Measurements from ENCODE around the gene TEDC2. TPM values are rescaled to one million over a fixed set of nuclear protein-coding genes. Genes with fewer than 3 reads are reported as not detected.

Gene TEDC2
- total and polyA plus RNA-seq, 10 of the 15 experiments (the other 5 are each of a cell fraction or from before 2014, with no cell fraction given) = 0.23 to 47.9 (median 19.1) TPM

GRCh38 chr16:2447920-2448583 is 11.9 kb upstream of the TEDC2 start:
- FAIRE-seq = no peak
- in situ Hi-C loops (cut with MboI) = no loop called here
- WGBS (ENCODE audit: insufficient coverage, insufficient replicate concordance, low lambda C conversion rate, missing lambda C conversion rate) = 89% methylated on average over 11 of the region's 11 CpGs
- TF ChIP-seq, protein P1, sequence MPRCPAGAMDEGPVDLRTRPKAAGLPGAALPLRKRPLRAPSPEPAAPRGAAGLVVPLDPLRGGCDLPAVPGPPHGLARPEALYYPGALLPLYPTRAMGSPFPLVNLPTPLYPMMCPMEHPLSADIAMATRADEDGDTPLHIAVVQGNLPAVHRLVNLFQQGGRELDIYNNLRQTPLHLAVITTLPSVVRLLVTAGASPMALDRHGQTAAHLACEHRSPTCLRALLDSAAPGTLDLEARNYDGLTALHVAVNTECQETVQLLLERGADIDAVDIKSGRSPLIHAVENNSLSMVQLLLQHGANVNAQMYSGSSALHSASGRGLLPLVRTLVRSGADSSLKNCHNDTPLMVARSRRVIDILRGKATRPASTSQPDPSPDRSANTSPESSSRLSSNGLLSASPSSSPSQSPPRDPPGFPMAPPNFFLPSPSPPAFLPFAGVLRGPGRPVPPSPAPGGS (IDR thresholded peaks at IDR 0.05; ENCODE audit: borderline replicate concordance, insufficient read depth, low read depth, low read length, poor library complexity, severe bottlenecking) = no peak
- TF ChIP-seq IKZF1 (conservative IDR thresholded peaks at IDR 0.05) (no peak), PAX8 (IDR thresholded peaks at IDR 0.05) (no peak), CBFB (IDR thresholded peaks at IDR 0.05; ENCODE audit: low read depth) (no peak), KAT2A (conservative IDR thresholded peaks at IDR 0.05; ENCODE audit: control insufficient read depth, low read depth, low read length) (no peak), STAT1 (conservative IDR thresholded peaks at IDR 0.05) (no peak), SMC3 (IDR thresholded peaks at IDR 0.05; ENCODE audit: borderline replicate concordance, low read length) (no peak), CEBPB (IDR thresholded peaks at IDR 0.05; ENCODE audit: borderline replicate concordance in 1 of 2, low read depth in 2 of 2, low read length in 2 of 2) (no peak), MXI1 (IDR thresholded peaks at IDR 0.05; ENCODE audit: low read depth, low read length) (no peak)
- TF ChIP-seq, protein P2, sequence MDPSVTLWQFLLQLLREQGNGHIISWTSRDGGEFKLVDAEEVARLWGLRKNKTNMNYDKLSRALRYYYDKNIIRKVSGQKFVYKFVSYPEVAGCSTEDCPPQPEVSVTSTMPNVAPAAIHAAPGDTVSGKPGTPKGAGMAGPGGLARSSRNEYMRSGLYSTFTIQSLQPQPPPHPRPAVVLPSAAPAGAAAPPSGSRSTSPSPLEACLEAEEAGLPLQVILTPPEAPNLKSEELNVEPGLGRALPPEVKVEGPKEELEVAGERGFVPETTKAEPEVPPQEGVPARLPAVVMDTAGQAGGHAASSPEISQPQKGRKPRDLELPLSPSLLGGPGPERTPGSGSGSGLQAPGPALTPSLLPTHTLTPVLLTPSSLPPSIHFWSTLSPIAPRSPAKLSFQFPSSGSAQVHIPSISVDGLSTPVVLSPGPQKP (IDR thresholded peaks at IDR 0.05; ENCODE audit: low read depth, low read length) = no peak
- TF ChIP-seq, protein P3, sequence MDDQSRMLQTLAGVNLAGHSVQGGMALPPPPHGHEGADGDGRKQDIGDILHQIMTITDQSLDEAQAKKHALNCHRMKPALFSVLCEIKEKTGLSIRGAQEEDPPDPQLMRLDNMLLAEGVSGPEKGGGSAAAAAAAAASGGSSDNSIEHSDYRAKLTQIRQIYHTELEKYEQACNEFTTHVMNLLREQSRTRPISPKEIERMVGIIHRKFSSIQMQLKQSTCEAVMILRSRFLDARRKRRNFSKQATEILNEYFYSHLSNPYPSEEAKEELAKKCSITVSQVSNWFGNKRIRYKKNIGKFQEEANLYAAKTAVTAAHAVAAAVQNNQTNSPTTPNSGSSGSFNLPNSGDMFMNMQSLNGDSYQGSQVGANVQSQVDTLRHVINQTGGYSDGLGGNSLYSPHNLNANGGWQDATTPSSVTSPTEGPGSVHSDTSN (IDR thresholded peaks at IDR 0.05; ENCODE audit: insufficient replicate concordance, low read depth, low read length) = no peak
- TF ChIP-seq, protein P4, sequence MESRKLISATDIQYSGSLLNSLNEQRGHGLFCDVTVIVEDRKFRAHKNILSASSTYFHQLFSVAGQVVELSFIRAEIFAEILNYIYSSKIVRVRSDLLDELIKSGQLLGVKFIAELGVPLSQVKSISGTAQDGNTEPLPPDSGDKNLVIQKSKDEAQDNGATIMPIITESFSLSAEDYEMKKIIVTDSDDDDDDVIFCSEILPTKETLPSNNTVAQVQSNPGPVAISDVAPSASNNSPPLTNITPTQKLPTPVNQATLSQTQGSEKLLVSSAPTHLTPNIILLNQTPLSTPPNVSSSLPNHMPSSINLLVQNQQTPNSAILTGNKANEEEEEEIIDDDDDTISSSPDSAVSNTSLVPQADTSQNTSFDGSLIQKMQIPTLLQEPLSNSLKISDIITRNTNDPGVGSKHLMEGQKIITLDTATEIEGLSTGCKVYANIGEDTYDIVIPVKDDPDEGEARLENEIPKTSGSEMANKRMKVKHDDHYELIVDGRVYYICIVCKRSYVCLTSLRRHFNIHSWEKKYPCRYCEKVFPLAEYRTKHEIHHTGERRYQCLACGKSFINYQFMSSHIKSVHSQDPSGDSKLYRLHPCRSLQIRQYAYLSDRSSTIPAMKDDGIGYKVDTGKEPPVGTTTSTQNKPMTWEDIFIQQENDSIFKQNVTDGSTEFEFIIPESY (IDR thresholded peaks at IDR 0.05) = no peak
- TF ChIP-seq, protein P5, sequence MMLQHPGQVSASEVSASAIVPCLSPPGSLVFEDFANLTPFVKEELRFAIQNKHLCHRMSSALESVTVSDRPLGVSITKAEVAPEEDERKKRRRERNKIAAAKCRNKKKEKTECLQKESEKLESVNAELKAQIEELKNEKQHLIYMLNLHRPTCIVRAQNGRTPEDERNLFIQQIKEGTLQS (IDR thresholded peaks at IDR 0.05; ENCODE audit: borderline replicate concordance, extremely low read depth, low read depth, low read length) = no peak
- TF ChIP-seq, protein P6, sequence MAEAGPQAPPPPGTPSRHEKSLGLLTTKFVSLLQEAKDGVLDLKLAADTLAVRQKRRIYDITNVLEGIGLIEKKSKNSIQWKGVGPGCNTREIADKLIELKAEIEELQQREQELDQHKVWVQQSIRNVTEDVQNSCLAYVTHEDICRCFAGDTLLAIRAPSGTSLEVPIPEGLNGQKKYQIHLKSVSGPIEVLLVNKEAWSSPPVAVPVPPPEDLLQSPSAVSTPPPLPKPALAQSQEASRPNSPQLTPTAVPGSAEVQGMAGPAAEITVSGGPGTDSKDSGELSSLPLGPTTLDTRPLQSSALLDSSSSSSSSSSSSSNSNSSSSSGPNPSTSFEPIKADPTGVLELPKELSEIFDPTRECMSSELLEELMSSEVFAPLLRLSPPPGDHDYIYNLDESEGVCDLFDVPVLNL (IDR thresholded peaks at IDR 0.05; ENCODE audit: low read depth, low read length) = no peak

More at GRCh38 chr16:2447920-2448583, 11.9 kb upstream of the TEDC2 start:
- DNase-seq (ENCODE audit: low read depth, low spot score) (no peak), ATAC-seq (no peak)
- Histone ChIP-seq H3K4me1 (ENCODE audit: control insufficient read depth, insufficient read depth, low read length) (no peaks in the 10 kb centered on the region), H3K4me2 (ENCODE audit: control insufficient read depth, insufficient read depth) (no peak overlapping the region), H2AFZ (ENCODE audit: control insufficient read depth, low read depth, low read length) (no peak overlapping the region), H3K36me3 (ENCODE audit: control insufficient read depth in 2 of 2, insufficient read depth in 2 of 2, low read length in 1 of 2) (peaks cover 38 to 55% of the 10 kb centered on the region in 2 experiments), H3K4me3 (no peak overlapping the region), H3K79me2 (ENCODE audit: control insufficient read depth, insufficient read depth, low read length) (no peaks in the 10 kb centered on the region), H4K20me1 (ENCODE audit: control insufficient read depth, insufficient read depth) (no peaks in the 10 kb centered on the region), H3K9ac (ENCODE audit: control insufficient read depth, insufficient read depth, low read length) (no peak overlapping the region), H3K9me3 (replicated peaks; ENCODE audit: control insufficient read depth, insufficient read depth, low read length) (no peaks in the 10 kb centered on the region), H3K27ac (ENCODE audit: control insufficient read depth, insufficient read depth) (no peak overlapping the region), H3K27me3 (replicated peaks in 1 of 2; ENCODE audit: control insufficient read depth in 2 of 2, insufficient read depth in 2 of 2, low read length in 1 of 2) (no peaks in the 10 kb centered on the region)
- ChIA-PET RAD21 (ENCODE audit: unreplicated experiment) (no interaction called here), POLR2A (no interaction called here), CTCF (interaction anchor here (1.0 kb wide), 1 partner anchor 39 kb away, joined by 3 read pairs; no protein-coding TSS in a partner anchor), SMC1A (ENCODE audit: uncharacterized antibody, unreplicated experiment) (no interaction called here)
- BruUV-seq (replicated peaks) = no TSS peak
- intact Hi-C loops (cut with micrococcal nuclease; ENCODE audit: unreplicated experiment) = no loop called here

Measured in GM12878 (cell line).